BLaER1 treated with 17β-estradiol and CSF1 and Interleukin-3, amounts not matched to agents 10 nM and 100 nM (cell line): ENCODE results near the gene MTFP1.
"Not testable (repeated sequence)": the region's sequence is repeated elsewhere in the genome, so short reads cannot be mapped to it uniquely, and the experiment has no call there.

ENCODE experiments used
- H3K27ac ChIP-seq, 11 experiments: shearing (Covaris generic); formaldehyde crosslinking; 2 replicates each; pipeline ENCODE4 v1.8.1; 2022
- H3K27me3 ChIP-seq, 11 experiments: shearing (Covaris generic); formaldehyde crosslinking; 2 replicates each; pipeline ENCODE4 v1.8.1; 2022
- H3K36me3 ChIP-seq, 11 experiments: shearing (Covaris generic); formaldehyde crosslinking; 2 replicates each; pipeline ENCODE4 v1.8.1; 2022
- H3K4me1 ChIP-seq, 10 experiments: shearing (Covaris generic); formaldehyde crosslinking; 2 replicates each; pipeline ENCODE4 v1.8.1; 2022
- H3K4me2 ChIP-seq, 11 experiments: shearing (Covaris generic); formaldehyde crosslinking; 2 replicates each; pipeline ENCODE4 v1.8.1; 2022
- H3K4me3 ChIP-seq, 10 experiments: shearing (Covaris generic); formaldehyde crosslinking; 2 replicates each; pipeline ENCODE4 v1.8.1; 2022
- H3K9ac ChIP-seq, 11 experiments: shearing (Covaris generic); formaldehyde crosslinking; 2 replicates each; pipeline ENCODE4 v1.8.1; 2022
- H3K9me3 ChIP-seq, 11 experiments: shearing (Covaris generic); formaldehyde crosslinking; replicated peaks in 1 of 11; 2 replicates each; pipeline ENCODE4 v1.8.1; 2022
- H4K20me1 ChIP-seq, 11 experiments: shearing (Covaris generic); formaldehyde crosslinking; 2 replicates each; pipeline ENCODE4 v1.8.1; 2022
- Cebpa-rat ChIP-seq, 11 experiments: shearing (Covaris generic); IDR thresholded peaks; 2 replicates each; pipeline ENCODE4 v1.8.1; 2022

Gene MTFP1

DNA sequence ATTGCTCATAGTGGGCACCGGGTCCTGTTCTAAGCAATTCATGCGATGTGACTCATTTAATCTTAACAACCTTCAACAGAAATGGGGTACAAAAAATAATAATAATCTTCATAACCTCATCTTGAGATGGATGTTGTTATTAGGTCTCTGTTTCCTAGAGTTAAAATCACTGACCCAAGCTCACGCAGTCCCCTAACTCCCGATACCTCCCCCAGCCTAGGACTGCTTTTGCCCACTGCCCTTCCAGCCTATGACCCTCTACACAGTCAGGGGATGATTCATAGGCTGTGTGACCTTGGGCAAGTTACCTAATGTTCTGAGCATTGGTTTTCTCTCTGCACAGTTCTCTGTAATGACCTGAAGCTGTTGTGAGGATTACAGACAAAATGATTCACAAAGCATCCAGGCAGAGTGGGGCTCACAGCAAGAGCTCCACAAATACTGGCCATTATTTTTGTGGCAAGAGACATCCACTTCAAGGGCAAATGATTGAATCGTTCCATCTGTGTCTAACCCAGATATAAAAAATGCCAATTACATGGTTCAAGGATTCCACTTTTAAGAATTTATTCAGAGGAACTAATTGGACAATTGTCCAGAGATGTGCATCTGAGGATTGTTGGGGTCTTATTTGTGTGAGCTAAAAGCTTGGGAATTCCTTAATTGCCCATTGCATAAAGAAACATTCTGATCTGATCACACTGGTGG is 20.0 kb downstream of the MTFP1 start:
- TF ChIP-seq Cebpa-rat (IDR thresholded peaks at IDR 0.05): no peak
- H3K36me3 ChIP-seq: no peaks in the 10 kb centered on the region
- no peak overlapping the region for H3K27ac ChIP-seq
- H3K9ac ChIP-seq: no peak overlapping the region
- H3K4me2 ChIP-seq: peak overlapping the region in 1 of 11 experiments; percentile 4; a peak in 1 of 22 replicates
- peaks cover 23 to 30% (median 28%) of the 10 kb centered on the region in 10 experiments for H3K4me1 ChIP-seq
- peaks cover 0 to 69% (median 0%) of the 10 kb centered on the region in 11 experiments; a peak in 6 of 22 replicates for H4K20me1 ChIP-seq
- no peak overlapping the region for H3K4me3 ChIP-seq
- H3K27me3 ChIP-seq: peaks cover 0 to 94% (median 13%) of the 10 kb centered on the region in 11 experiments; a peak in 16 of 22 replicates
- no peaks in the 10 kb centered on the region for H3K9me3 ChIP-seq

DNA sequence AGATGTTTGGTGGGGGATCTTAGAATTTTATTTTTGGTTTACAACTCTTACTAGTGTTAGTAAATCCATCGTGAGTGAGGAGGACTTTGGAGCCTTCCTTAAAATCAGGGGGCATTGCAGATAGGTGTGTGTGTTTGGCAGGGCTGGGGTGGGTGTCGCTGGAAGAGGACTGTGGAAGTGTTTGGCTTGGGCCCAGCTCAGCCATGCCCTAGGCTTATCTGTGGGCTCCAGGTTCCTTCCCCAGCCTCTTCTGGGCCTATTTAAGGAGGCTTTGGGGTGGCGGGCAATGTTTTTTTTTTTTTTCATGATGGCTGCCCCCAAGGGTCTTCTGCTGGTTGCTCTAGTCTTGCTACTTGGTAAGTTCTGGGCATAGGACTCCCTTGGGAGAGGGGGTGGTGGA is 22.1 kb downstream of the MTFP1 start:
- TF ChIP-seq Cebpa-rat (IDR thresholded peaks at IDR 0.05): no peak
- Histone ChIP-seq H4K20me1 (peaks cover 0 to 59% (median 0%) of the 10 kb centered on the region in 11 experiments; a peak in 5 of 22 replicates), H3K4me3 (no peak overlapping the region), H3K27ac (no peak overlapping the region), H3K9ac (no peak overlapping the region), H3K4me1 (peaks cover 5 to 17% (median 11%) of the 10 kb centered on the region in 10 experiments), H3K4me2 (peak overlapping the region in 3 of 11 experiments; percentile 22 to 34 (median 24); a peak in 3 of 22 replicates), H3K36me3 (no peaks in the 10 kb centered on the region), H3K27me3 (peaks cover 0 to 92% (median 13%) of the 10 kb centered on the region in 11 experiments; a peak in 16 of 22 replicates), H3K9me3 (no peaks in the 10 kb centered on the region)

- not testable (repeated sequence) for H3K4me2 ChIP-seq, H3K4me3 ChIP-seq
- H3K9me3 ChIP-seq: peaks cover 0 to 11% (median 4%) of the 10 kb centered on the region in 11 experiments; a peak in 10 of 22 replicates
Observed at GRCh38 chr22:30451488-30451887, 25.9 kb downstream of the MTFP1 start.

DNA sequence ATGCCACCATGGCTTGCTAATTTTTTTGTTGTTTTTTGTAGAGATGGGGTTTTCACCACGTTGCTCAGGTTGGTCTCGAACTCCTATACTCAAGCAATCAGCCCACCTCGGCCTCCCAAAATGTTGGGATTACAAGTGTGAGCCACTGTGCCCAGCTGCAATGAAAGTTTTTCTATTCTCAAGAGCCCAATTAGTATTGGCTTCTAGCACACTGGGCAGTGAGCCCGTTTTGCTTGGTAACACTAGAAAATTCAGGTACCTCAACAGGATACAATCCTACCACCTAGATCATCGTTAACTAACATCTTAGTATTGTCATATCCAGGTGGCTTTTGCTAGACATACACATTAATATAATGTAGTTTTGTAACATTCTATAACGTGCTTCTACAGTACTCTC is 27.3 kb downstream of the MTFP1 start:
- Histone ChIP-seq H3K4me3 (no peak overlapping the region), H3K36me3 (no peaks in the 10 kb centered on the region), H4K20me1 (peaks cover 0 to 21% (median 0%) of the 10 kb centered on the region in 11 experiments; a peak in 3 of 22 replicates), H3K27ac (no peak overlapping the region), H3K27me3 (peaks cover 0 to 52% (median 0%) of the 10 kb centered on the region in 11 experiments; a peak in 5 of 22 replicates), H3K9me3 (peaks cover 0 to 16% (median 4%) of the 10 kb centered on the region in 11 experiments; a peak in 10 of 22 replicates), H3K4me2 (no peak overlapping the region), H3K4me1 (peaks cover 0 to 10% (median 0%) of the 10 kb centered on the region in 10 experiments; a peak in 5 of 20 replicates), H3K9ac (no peak overlapping the region)
- TF ChIP-seq Cebpa-rat (IDR thresholded peaks at IDR 0.05): no peak

More at GRCh38 chr22:30451488-30451887, 25.9 kb downstream of the MTFP1 start:
- not testable (repeated sequence) for H3K27ac ChIP-seq, H3K36me3 ChIP-seq, H3K4me1 ChIP-seq, H3K9ac ChIP-seq
- Histone ChIP-seq H4K20me1 (peaks cover 0 to 24% (median 0%) of the 10 kb centered on the region in 11 experiments; a peak in 3 of 22 replicates), H3K27me3 (peaks cover 0 to 66% (median 0%) of the 10 kb centered on the region in 11 experiments; a peak in 6 of 22 replicates)

- H3K4me3 ChIP-seq: no peak overlapping the region
- no peak overlapping the region for H3K4me2 ChIP-seq
- H3K9ac ChIP-seq: no peak overlapping the region
- H3K4me1 ChIP-seq: peaks cover 0 to 20% (median 0%) of the 10 kb centered on the region in 10 experiments; a peak in 6 of 20 replicates
- H3K9me3 ChIP-seq: peaks cover 0 to 16% (median 4%) of the 10 kb centered on the region in 11 experiments; a peak in 10 of 22 replicates
- peaks cover 0 to 42% (median 0%) of the 10 kb centered on the region in 11 experiments; a peak in 5 of 22 replicates for H3K27me3 ChIP-seq
- TF ChIP-seq Cebpa-rat (IDR thresholded peaks at IDR 0.05): peak in 7 of 11 experiments; percentile 33 to 66 (median 56); a peak in 9 of 22 replicates
- no peak overlapping the region for H3K27ac ChIP-seq
- H3K36me3 ChIP-seq: no peaks in the 10 kb centered on the region
- peaks cover 0 to 13% (median 0%) of the 10 kb centered on the region in 11 experiments; a peak in 2 of 22 replicates for H4K20me1 ChIP-seq
Observed at GRCh38 chr22:30453731-30454510, 28.4 kb downstream of the MTFP1 start.

DNA sequence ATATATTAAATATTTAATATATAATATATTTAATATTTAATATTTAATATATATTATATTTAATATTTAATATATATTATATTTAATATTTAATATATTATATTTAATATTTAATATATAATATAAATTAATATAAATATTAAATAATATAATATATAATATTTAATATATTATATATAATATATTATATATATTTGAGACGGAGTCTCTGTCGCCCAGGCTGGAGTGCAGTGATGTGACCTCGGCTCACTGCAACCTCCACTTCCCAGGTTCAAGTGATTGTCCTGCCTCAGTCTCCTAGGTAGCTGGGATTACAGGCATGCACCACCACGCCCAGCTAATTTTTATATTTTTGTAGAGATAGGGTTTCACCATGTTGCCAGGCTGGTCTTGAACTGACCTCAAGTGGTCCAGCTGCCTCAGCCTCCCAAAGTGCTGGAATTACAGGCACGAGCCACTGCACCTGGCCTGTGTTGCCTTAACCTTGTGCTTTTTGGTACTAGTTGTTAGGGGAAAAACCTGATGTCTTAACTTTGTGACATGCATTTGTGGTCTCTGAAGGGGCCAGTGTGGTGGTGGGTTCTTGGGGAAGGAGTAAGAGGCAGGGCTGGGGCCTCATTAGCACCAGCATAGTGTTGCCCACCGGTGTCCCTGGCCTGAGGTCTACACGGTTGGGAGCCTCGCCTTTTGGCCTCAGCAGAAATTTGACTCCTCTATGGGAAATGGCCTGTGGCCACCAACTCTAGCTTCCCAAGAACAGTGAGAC is 29.7 kb downstream of the MTFP1 start:
- TF ChIP-seq Cebpa-rat (IDR thresholded peaks at IDR 0.05): no peak
- H3K4me3 ChIP-seq: no peak overlapping the region
- H4K20me1 ChIP-seq: peaks cover 0 to 13% (median 0%) of the 10 kb centered on the region in 11 experiments; a peak in 2 of 22 replicates
- H3K27me3 ChIP-seq: peaks cover 0 to 29% (median 0%) of the 10 kb centered on the region in 11 experiments; a peak in 3 of 22 replicates
- H3K27ac ChIP-seq: no peak overlapping the region
- H3K9ac ChIP-seq: no peak overlapping the region
- peaks cover 0 to 33% (median 0%) of the 10 kb centered on the region in 10 experiments; a peak in 6 of 20 replicates for H3K4me1 ChIP-seq
- peaks cover 0 to 16% (median 4%) of the 10 kb centered on the region in 11 experiments; a peak in 10 of 22 replicates for H3K9me3 ChIP-seq
- no peaks in the 10 kb centered on the region for H3K36me3 ChIP-seq
- no peak overlapping the region for H3K4me2 ChIP-seq

DNA sequence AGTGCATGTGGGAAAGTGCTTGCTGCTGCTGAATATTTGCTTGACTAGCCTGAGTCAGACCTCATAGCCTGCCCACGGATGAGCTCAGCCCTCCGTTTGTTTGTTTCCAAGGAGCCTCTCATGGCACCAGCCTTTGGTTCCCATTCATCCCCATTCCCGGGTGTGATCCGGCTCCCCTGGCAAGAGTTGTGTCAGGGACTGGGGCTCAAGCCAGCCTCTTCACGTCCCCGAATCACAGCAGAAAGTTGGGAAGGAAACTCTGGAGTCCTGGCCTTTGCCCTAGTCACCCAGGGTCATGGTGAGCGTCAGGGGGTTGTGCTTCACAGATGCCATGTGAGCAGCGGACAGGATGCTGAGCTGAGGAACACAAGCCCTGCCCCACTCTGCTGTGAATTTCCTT is 32.4 kb downstream of the MTFP1 start:
- Histone ChIP-seq H3K4me2 (peak overlapping the region in 3 of 11 experiments; percentile 45 to 63 (median 56); a peak in 5 of 22 replicates), H3K36me3 (no peaks in the 10 kb centered on the region), H4K20me1 (no peaks in the 10 kb centered on the region), H3K9ac (no peak overlapping the region), H3K4me3 (no peak overlapping the region), H3K4me1 (peaks cover 0 to 33% (median 0%) of the 10 kb centered on the region in 10 experiments; a peak in 6 of 20 replicates), H3K27me3 (peaks cover 0 to 10% (median 0%) of the 10 kb centered on the region in 11 experiments; a peak in 3 of 22 replicates), H3K27ac (peak overlapping the region in 2 of 11 experiments; percentile 29 to 72; a peak in 2 of 22 replicates), H3K9me3 (peaks cover 0 to 16% (median 4%) of the 10 kb centered on the region in 11 experiments; a peak in 10 of 22 replicates)
- TF ChIP-seq Cebpa-rat (IDR thresholded peaks at IDR 0.05): no peak
